GM12878 (cell line): ENCODE data around the gene CCNY.

Experiments used
- CREB1 ChIP-seq: IDR thresholded peaks from 2 replicates; pipeline ENCODE4 v1.6.1; 2012; ENCODE audit warnings: low read depth, mild to moderate bottlenecking, inconsistent platforms
- EP300 ChIP-seq, 2 experiments: fragments of 150-350 bp in 1 of 2; IDR thresholded peaks; 2 replicates each; pipeline ENCODE4 v1.6.1; 2011 to 2012; ENCODE audit warnings: low read depth in 2 of 2, low read length in 2 of 2, borderline replicate concordance in 1 of 2, improper control_type of control experiment in 1 of 2, inconsistent platforms in 1 of 2; ENCODE audit not compliant: control insufficient read depth in 1 of 2
- NFIC ChIP-seq: IDR thresholded peaks from 2 replicates; pipeline ENCODE4 v1.6.1; 2012; ENCODE audit warnings: low read depth, mild to moderate bottlenecking, inconsistent platforms, low read length, moderate library complexity
- SMC3 ChIP-seq: IDR thresholded peaks from 2 replicates; pipeline ENCODE4 v1.6.1; 2011; ENCODE audit warnings: low read length, improper control_type of control experiment, borderline replicate concordance

- TF ChIP-seq EP300 (IDR thresholded peaks at IDR 0.05; ENCODE audit: borderline replicate concordance in 1 of 2, control insufficient read depth in 1 of 2, low read depth in 2 of 2, low read length in 2 of 2): no peak
- TF ChIP-seq NFIC: no peak
- TF ChIP-seq SMC3: no peak
- no peak for TF ChIP-seq CREB1
Observed at GRCh38 chr10:35322636-35323035, 13.7 kb upstream of the CCNY start.
